Thyroid gland (tissue), 4 donors: ENCODE data around the gene TYRO3.

Source experiments
- CTCF ChIP-seq, 6 experiments: fragments of 200-600 bp in 3 of 6; fragments of 450-650 bp in 3 of 6; sonication (generic) in 3 of 6; IDR thresholded peaks; one replicate each; pipeline ENCODE4 v1.5.1; 2016 to 2019; ENCODE audit warnings: antibody characterized with exemption in 6 of 6, mild to moderate bottlenecking in 2 of 6, inconsistent platforms in 1 of 6, moderate library complexity in 1 of 6
- POLR2A ChIP-seq, 2 donors: fragments of 450-650 bp; IDR thresholded peaks; one replicate each; pipeline ENCODE4 v1.6.1; 2017; ENCODE audit warnings: antibody characterized with exemption in 2 of 2, mild to moderate bottlenecking in 2 of 2, moderate library complexity in 1 of 2

GRCh38 chr15:41511899-41512369 lies 47.1 kb upstream of the TYRO3 start:
- TF ChIP-seq CTCF (IDR thresholded peaks at IDR 0.05) (no peak), POLR2A (IDR thresholded peaks at IDR 0.05) (no peak)
